HEK293 (cell line): ENCODE measurements around the gene THSD7B.
"Not testable (repeated sequence)": the region's sequence is repeated elsewhere in the genome, so short reads cannot be mapped to it uniquely, and the experiment has no call there.

Source experiments
- CTCF ChIA-PET: fragments of 350-600 bp; formaldehyde crosslinking; extraction: SDS; loops from one replicate; lab custom pipeline; 2021; ENCODE audit warnings: antibody characterized with exemption; lab: Yijun Ruan, JAX
- POLR2A ChIA-PET: fragments of 300-600 bp; formaldehyde crosslinking; extraction: SDS; loops from one replicate; lab custom pipeline; 2020; ENCODE audit warnings: antibody characterized with exemption, inconsistent platforms; lab: Yijun Ruan, JAX
- H3K27ac ChIP-seq: fragments of 200-500 bp; sonication (Bioruptor generic); 2 replicates; pipeline ENCODE4 v1.5.1; 2014; ENCODE audit warnings: low read depth, low read length, control low read depth, inconsistent platforms; ENCODE audit errors: extremely low read depth
- H3K36me3 ChIP-seq, 2 experiments: fragments of 200-500 bp in 1 of 2; sonication (Bioruptor generic) in 1 of 2; 1 replicate in 1 of 2; 2 replicates in 1 of 2; pipeline ENCODE4 v1.5.1; 2014 to 2017; ENCODE audit warnings: inconsistent platforms in 2 of 2, low read length in 2 of 2; ENCODE audit not compliant: control insufficient read depth in 2 of 2, insufficient read depth in 1 of 2
- H3K4me1 ChIP-seq: fragments of 200-500 bp; sonication (Bioruptor generic); 2 replicates; pipeline ENCODE4 v1.5.1; 2014; ENCODE audit warnings: mild to moderate bottlenecking, low read length, inconsistent platforms; ENCODE audit not compliant: control insufficient read depth, insufficient read depth
- H3K4me3 ChIP-seq: 2 replicates; pipeline ENCODE4 v1.5.1; 2011; ENCODE audit warnings: low read depth, mild to moderate bottlenecking, control low read depth, low read length, moderate library complexity
- H3K9me3 ChIP-seq: fragments of 200-500 bp; sonication (Bioruptor generic); 2 replicates; pipeline ENCODE4 v1.5.1; 2014; ENCODE audit warnings: low read depth, low read length, inconsistent platforms; ENCODE audit not compliant: control insufficient read depth, insufficient read depth
- AEBP2 ChIP-seq: fragments of 450-650 bp; formaldehyde crosslinking; IDR thresholded peaks from 2 replicates; pipeline ENCODE4 v1.5.1; 2016; ENCODE audit warnings: missing biosample characterization, missing genetic modification characterization, borderline replicate concordance
- BCL11A ChIP-seq: fragments of 450-650 bp; formaldehyde crosslinking; IDR thresholded peaks from 2 replicates; pipeline ENCODE4 v1.5.1; 2016; ENCODE audit warnings: low read depth, missing biosample characterization, missing genetic modification characterization
- CTCF ChIP-seq: fragments of 450-650 bp; formaldehyde crosslinking; IDR thresholded peaks from 2 replicates; pipeline ENCODE4 v1.5.1; 2016; ENCODE audit warnings: missing biosample characterization, missing genetic modification characterization
- KLF9 ChIP-seq: fragments of 450-650 bp; formaldehyde crosslinking; IDR thresholded peaks from 2 replicates; pipeline ENCODE4 v1.5.1; 2016; ENCODE audit warnings: missing biosample characterization, missing genetic modification characterization, low read depth
- PRDM1 ChIP-seq: fragments of 450-650 bp; formaldehyde crosslinking; IDR thresholded peaks from 2 replicates; pipeline ENCODE4; 2016; ENCODE audit warnings: missing biosample characterization, missing genetic modification characterization
- ZBTB1 ChIP-seq: fragments of 450-650 bp; formaldehyde crosslinking; IDR thresholded peaks from 2 replicates; pipeline ENCODE4 v1.5.1; 2016; ENCODE audit warnings: missing biosample characterization, missing genetic modification characterization
- ZEB2 ChIP-seq: fragments of 450-650 bp; formaldehyde crosslinking; IDR thresholded peaks from 2 replicates; pipeline ENCODE4 v1.5.1; 2016; ENCODE audit warnings: missing biosample characterization, missing genetic modification characterization
- ZNF132 ChIP-seq: fragments of 450-650 bp; formaldehyde crosslinking; IDR thresholded peaks from 2 replicates; pipeline ENCODE4 v1.5.1; 2017; ENCODE audit warnings: missing biosample characterization, missing genetic modification characterization, borderline replicate concordance
- ZNF211 ChIP-seq: fragments of 450-650 bp; formaldehyde crosslinking; IDR thresholded peaks from 2 replicates; pipeline ENCODE4 v1.5.1; 2016; ENCODE audit warnings: low read depth, missing biosample characterization, missing genetic modification characterization
- ZNF26 ChIP-seq: fragments of 450-650 bp; formaldehyde crosslinking; IDR thresholded peaks from 2 replicates; pipeline ENCODE4 v1.5.1; 2016; ENCODE audit warnings: missing biosample characterization, missing genetic modification characterization
- ZNF274 ChIP-seq, 2 experiments: fragments of 200-500 bp in 1 of 2; fragments of 450-650 bp in 1 of 2; sonication (Bioruptor generic) in 1 of 2; formaldehyde crosslinking in 1 of 2; IDR thresholded peaks; 2 replicates each; pipeline versions ENCODE4 v1.5.1 to v1.6.1; 2014 to 2016; ENCODE audit warnings: borderline replicate concordance in 1 of 2, inconsistent platforms in 1 of 2, low read length in 1 of 2, missing biosample characterization in 1 of 2, missing genetic modification characterization in 1 of 2
- ZNF341 ChIP-seq: fragments of 450-650 bp; formaldehyde crosslinking; IDR thresholded peaks from 2 replicates; pipeline ENCODE4; 2016; ENCODE audit warnings: low read depth, missing biosample characterization, missing genetic modification characterization
- ZNF514 ChIP-seq: fragments of 450-650 bp; formaldehyde crosslinking; IDR thresholded peaks from 2 replicates; pipeline ENCODE4 v1.5.1; 2016; ENCODE audit warnings: missing biosample characterization, missing genetic modification characterization
- ZNF555 ChIP-seq: fragments of 450-650 bp; formaldehyde crosslinking; conservative IDR thresholded peaks from 2 replicates; pipeline ENCODE4 v1.5.1; 2017; ENCODE audit warnings: missing biosample characterization, mild to moderate bottlenecking, missing genetic modification characterization, inconsistent platforms
- ZNF596 ChIP-seq: fragments of 450-650 bp; IDR thresholded peaks from 2 replicates; pipeline ENCODE4 v1.5.0; 2018; ENCODE audit warnings: missing biosample characterization, mild to moderate bottlenecking, missing genetic modification characterization, moderate library complexity
- ZNF707 ChIP-seq: fragments of 450-650 bp; formaldehyde crosslinking; IDR thresholded peaks from 2 replicates; pipeline ENCODE4 v1.5.1; 2016; ENCODE audit warnings: missing biosample characterization, missing genetic modification characterization
- ZNF785 ChIP-seq: fragments of 450-650 bp; formaldehyde crosslinking; IDR thresholded peaks from 2 replicates; pipeline ENCODE4 v1.5.1; 2016; ENCODE audit warnings: missing biosample characterization, missing genetic modification characterization
- ZNF843 ChIP-seq: fragments of 450-650 bp; formaldehyde crosslinking; IDR thresholded peaks from 2 replicates; pipeline ENCODE4 v1.5.1; 2016; ENCODE audit warnings: missing biosample characterization, missing genetic modification characterization

Gene THSD7B

GRCh38 chr2:137091704-137092103 lies 326.4 kb downstream of the THSD7B start:
- CTCF ChIA-PET: no interaction called here
- H3K9me3 ChIP-seq: no peaks in the 10 kb centered on the region
- no peaks in the 10 kb centered on the region for H3K4me1 ChIP-seq
- POLR2A ChIA-PET: no interaction called here
- no peak overlapping the region for H3K27ac ChIP-seq
- TF ChIP-seq ZNF596: no peak
- TF ChIP-seq, all 188 proteins: peak for 0
- H3K36me3 ChIP-seq: no peaks in the 10 kb centered on the region
- H3K4me3 ChIP-seq: no peak overlapping the region

GRCh38 chr2:137093116-137093515 lies 327.8 kb downstream of the THSD7B start:
- H3K36me3 ChIP-seq: no peaks in the 10 kb centered on the region
- no peaks in the 10 kb centered on the region for H3K9me3 ChIP-seq
- H3K4me3 ChIP-seq: no peak overlapping the region
- H3K4me1 ChIP-seq: no peaks in the 10 kb centered on the region
- ChIA-PET POLR2A (no interaction called here), CTCF (no interaction called here)
- no peak overlapping the region for H3K27ac ChIP-seq
- no peak for TF ChIP-seq ZNF274 (IDR thresholded peaks at IDR 0.05; ENCODE audit: low read length)
- no peak for TF ChIP-seq ZNF274 (tag by site-specific recombination; IDR thresholded peaks at IDR 0.05; ENCODE audit: borderline replicate concordance)
- no peak for TF ChIP-seq ZBTB1 (tag by site-specific recombination)
- TF ChIP-seq ZEB2: no peak
- no peak for TF ChIP-seq ZNF211 (tag by site-specific recombination)
- no peak for TF ChIP-seq ZNF132 (tag by site-specific recombination)
- TF ChIP-seq KLF9 (tag by site-specific recombination): no peak
- no peak for TF ChIP-seq ZNF555
- TF ChIP-seq PRDM1: no peak
- no peak for TF ChIP-seq ZNF843 (tag by site-specific recombination)

GRCh38 chr2:137096187-137096586 lies 330.8 kb downstream of the THSD7B start:
- Histone ChIP-seq H3K9me3 (no peaks in the 10 kb centered on the region), H3K27ac (no peak overlapping the region), H3K4me3 (no peak overlapping the region), H3K36me3 (no peaks in the 10 kb centered on the region), H3K4me1 (no peaks in the 10 kb centered on the region)
- ChIA-PET POLR2A (no interaction called here), CTCF (no interaction called here)
- TF ChIP-seq ZNF707 (tag by site-specific recombination): no peak
- TF ChIP-seq AEBP2: no peak
- no peak for TF ChIP-seq ZNF341 (tag by site-specific recombination)

- H3K9me3 ChIP-seq: no peaks in the 10 kb centered on the region
- no peak overlapping the region for H3K27ac ChIP-seq
- POLR2A ChIA-PET: no interaction called here
- no peak for TF ChIP-seq CTCF
- TF ChIP-seq ZNF785 (tag by site-specific recombination): no peak
- no peak for TF ChIP-seq ZNF514 (tag by site-specific recombination)
- no peak for TF ChIP-seq BCL11A
- TF ChIP-seq ZNF26 (tag by site-specific recombination): no peak
- TF ChIP-seq, all 188 proteins: peak for 0
- CTCF ChIA-PET: no interaction called here
- no peak overlapping the region for H3K4me3 ChIP-seq
- no peaks in the 10 kb centered on the region for H3K4me1 ChIP-seq
- H3K36me3 ChIP-seq: no peaks in the 10 kb centered on the region
These were observed 331.3 kb downstream of the THSD7B start for GRCh38 chr2:137096693-137097092.

- CTCF ChIA-PET, H3K4me1 ChIP-seq, H3K4me3 ChIP-seq, POLR2A ChIA-PET, H3K9me3 ChIP-seq, H3K36me3 ChIP-seq, H3K27ac ChIP-seq: not testable (repeated sequence)
These were observed 336.5 kb downstream of the THSD7B start for GRCh38 chr2:137101814-137102213.
